Natural killer cell (primary cell): ENCODE data around the gene TBL1Y. TPM values are rescaled to one million over a fixed set of nuclear protein-coding genes. Genes with fewer than 3 reads are reported as not detected.

Experiments used
- ATAC-seq, 3 donors: fragments of 150-1000 bp in 2 of 3; fragments of 200-7000 bp in 1 of 3; cut with Tn5 transposase; 1 replicate in 1 of 3; 2 replicates in 2 of 3; pipeline ENCODE4 v1.10.0; 2021; ENCODE audit warnings: mild to moderate bottlenecking in 2 of 3, moderate library complexity in 2 of 3
- DNase-seq, 2 donors: peaks; one replicate each; pipeline versions ENCODE4 v3.0.0 to v3.0.0-alpha.2; 2013 to 2021; ENCODE audit warnings: mixed read lengths in 1 of 2
- H3K27ac ChIP-seq: one replicate; pipeline ENCODE4 v1.5.1; 2013; ENCODE audit warnings: mild to moderate bottlenecking, low read length
- H3K27me3 ChIP-seq: one replicate; pipeline ENCODE4 v1.6.1; 2013; ENCODE audit warnings: low read length; ENCODE audit not compliant: control insufficient read depth, insufficient read depth
- H3K36me3 ChIP-seq: one replicate; pipeline ENCODE4 v1.6.1; 2013; ENCODE audit warnings: low read length; ENCODE audit not compliant: control insufficient read depth, insufficient read depth
- H3K4me1 ChIP-seq: one replicate; pipeline ENCODE4 v1.6.1; 2013; ENCODE audit warnings: low read length; ENCODE audit not compliant: control insufficient read depth, insufficient read depth
- H3K4me3 ChIP-seq: one replicate; pipeline ENCODE4 v1.5.1; 2013; ENCODE audit warnings: low read length
- H3K9me3 ChIP-seq: one replicate; pipeline ENCODE4 v1.6.1; 2013; ENCODE audit warnings: low read length; ENCODE audit not compliant: control insufficient read depth, insufficient read depth
- H3K27ac Mint-ChIP-seq, 2 donors: one replicate each; pipeline ENCODE4 v1.8.0; 2022; ENCODE audit warnings: mild to moderate bottlenecking in 2 of 2, mixed read lengths in 2 of 2, moderate library complexity in 1 of 2
- H3K27me3 Mint-ChIP-seq, 2 donors: one replicate each; pipeline ENCODE4 v1.8.0; 2022; ENCODE audit warnings: low read depth in 2 of 2, mixed read lengths in 2 of 2
- H3K36me3 Mint-ChIP-seq: one replicate; pipeline ENCODE4 v1.8.0; 2022; ENCODE audit warnings: mixed read lengths
- H3K4me1 Mint-ChIP-seq, 2 donors: one replicate each; pipeline ENCODE4 v1.8.0; 2022; ENCODE audit warnings: mixed read lengths in 2 of 2
- H3K4me3 Mint-ChIP-seq: one replicate; pipeline ENCODE4 v1.8.0; 2022; ENCODE audit warnings: mild to moderate bottlenecking, moderate library complexity, mixed read lengths
- H3K9me3 Mint-ChIP-seq, 2 donors: one replicate each; pipeline ENCODE4 v1.8.0; 2022; ENCODE audit warnings: mixed read lengths in 2 of 2
- WGBS: methylation state at CpG from one replicate; pipeline ENCODE4 v1.1.7; 2013; ENCODE audit warnings: missing lambda C conversion rate; ENCODE audit not compliant: insufficient coverage; 5-methylcytosine and 5-hydroxymethylcytosine counted together
- intact Hi-C: fragments of 100-400 bp; cut with micrococcal nuclease; formaldehyde crosslinking; loops from one replicate; pipeline ENCODE4 v1.14.2; 2022
- total RNA-seq, 4 donors: library from RNA; stranded (reverse); fragments of 120-200 nt in 1 of 4; gene quantifications; one replicate each; pipeline versions ENCODE4 v1.2.3 to v1.2.4, GENCODE V29; 2013 to 2022
- TF ChIP-seq, protein P1 (sequence below): fragments of 200-600 bp; IDR thresholded peaks from one replicate; pipeline ENCODE4 v1.8.0; 2022; ENCODE audit warnings: antibody characterized with exemption

The TBL1Y gene
- total RNA-seq, 3 donors from 2014 or later (not counting 1 experiment from before 2014, with no cell fraction given), result not detected

GRCh38 chrY:7017244-7018080 lies 107.0 kb downstream of the TBL1Y start:
- no peak for ATAC-seq
- Histone ChIP-seq H3K27ac (no peak overlapping the region), H3K4me3 (no peak overlapping the region), H3K27me3 (no peaks in the 10 kb centered on the region), H3K9me3 (no peaks in the 10 kb centered on the region), H3K36me3 (no peaks in the 10 kb centered on the region), H3K4me1 (no peaks in the 10 kb centered on the region)
- Mint-ChIP-seq H3K4me1 (no peaks in the 10 kb centered on the region), H3K4me3 (no peak overlapping the region), H3K27me3 (no peaks in the 10 kb centered on the region), H3K36me3 (no peaks in the 10 kb centered on the region), H3K9me3 (no peaks in the 10 kb centered on the region), H3K27ac (no peak overlapping the region)
- TF ChIP-seq, protein P1, sequence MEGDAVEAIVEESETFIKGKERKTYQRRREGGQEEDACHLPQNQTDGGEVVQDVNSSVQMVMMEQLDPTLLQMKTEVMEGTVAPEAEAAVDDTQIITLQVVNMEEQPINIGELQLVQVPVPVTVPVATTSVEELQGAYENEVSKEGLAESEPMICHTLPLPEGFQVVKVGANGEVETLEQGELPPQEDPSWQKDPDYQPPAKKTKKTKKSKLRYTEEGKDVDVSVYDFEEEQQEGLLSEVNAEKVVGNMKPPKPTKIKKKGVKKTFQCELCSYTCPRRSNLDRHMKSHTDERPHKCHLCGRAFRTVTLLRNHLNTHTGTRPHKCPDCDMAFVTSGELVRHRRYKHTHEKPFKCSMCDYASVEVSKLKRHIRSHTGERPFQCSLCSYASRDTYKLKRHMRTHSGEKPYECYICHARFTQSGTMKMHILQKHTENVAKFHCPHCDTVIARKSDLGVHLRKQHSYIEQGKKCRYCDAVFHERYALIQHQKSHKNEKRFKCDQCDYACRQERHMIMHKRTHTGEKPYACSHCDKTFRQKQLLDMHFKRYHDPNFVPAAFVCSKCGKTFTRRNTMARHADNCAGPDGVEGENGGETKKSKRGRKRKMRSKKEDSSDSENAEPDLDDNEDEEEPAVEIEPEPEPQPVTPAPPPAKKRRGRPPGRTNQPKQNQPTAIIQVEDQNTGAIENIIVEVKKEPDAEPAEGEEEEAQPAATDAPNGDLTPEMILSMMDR, result no peak
- 75% methylated on average over 1 of the region's 6 CpGs for WGBS
- intact Hi-C loops, result no loop called here
- DNase-seq, result no peak

DNA sequence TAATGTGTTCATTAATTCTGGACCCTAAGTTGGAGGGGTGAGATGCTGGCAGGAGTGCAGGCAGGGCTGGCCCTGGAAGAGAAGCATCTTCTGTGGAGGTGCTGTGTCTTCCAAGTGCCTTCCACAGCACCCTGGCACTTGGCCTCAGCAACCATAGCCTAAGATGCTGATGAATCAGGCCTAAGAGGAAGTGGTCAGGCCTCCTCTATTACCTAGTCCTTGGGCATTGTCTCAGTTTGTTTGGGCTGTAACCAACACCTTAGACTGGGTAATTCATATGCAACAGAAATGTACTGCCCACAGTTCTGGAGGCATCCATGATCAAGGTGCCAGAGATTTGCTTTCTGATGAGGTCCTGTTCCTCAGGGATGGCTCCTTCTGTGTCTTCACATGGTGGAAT lies 128.5 kb downstream of the TBL1Y start:
- Mint-ChIP-seq H3K4me3 (no peak overlapping the region), H3K27ac (peak overlapping the region in 1 of 2 donors; percentile 74), H3K36me3 (no peaks in the 10 kb centered on the region), H3K9me3 (no peaks in the 10 kb centered on the region), H3K4me1 (peaks cover 0 to 34% of the 10 kb centered on the region in 2 donors), H3K27me3 (no peaks in the 10 kb centered on the region)
- Histone ChIP-seq H3K27ac (no peak overlapping the region), H3K4me1 (peaks cover 40% of the 10 kb centered on the region), H3K36me3 (no peaks in the 10 kb centered on the region), H3K9me3 (no peaks in the 10 kb centered on the region), H3K27me3 (no peaks in the 10 kb centered on the region), H3K4me3 (no peak overlapping the region)
- no peak for DNase-seq
- TF ChIP-seq, protein P1, result no peak
- peak in 1 of 3 donors; percentile 21 for ATAC-seq
- intact Hi-C loops, result no loop called here

- Mint-ChIP-seq H3K36me3 (no peaks in the 10 kb centered on the region), H3K27me3 (peaks cover 0 to 4% of the 10 kb centered on the region in 2 donors), H3K4me3 (no peak overlapping the region), H3K9me3 (no peaks in the 10 kb centered on the region), H3K4me1 (peaks cover 0 to 34% of the 10 kb centered on the region in 2 donors), H3K27ac (peak overlapping the region in 1 of 2 donors; percentile 86)
- Histone ChIP-seq H3K4me1 (peaks cover 40% of the 10 kb centered on the region), H3K36me3 (no peaks in the 10 kb centered on the region), H3K9me3 (no peaks in the 10 kb centered on the region), H3K27ac (peak overlapping the region; percentile 59), H3K4me3 (no peak overlapping the region), H3K27me3 (no peaks in the 10 kb centered on the region)
- peak; percentile 37 to 58 for DNase-seq
- intact Hi-C loops, result no loop called here
- TF ChIP-seq, protein P1, result no peak
- 35% methylated on average over 3 of the region's 5 CpGs for WGBS
- peak in 2 of 3 donors; percentile 81 to 82 for ATAC-seq
Observed at GRCh38 chrY:7040662-7041061, 130.2 kb downstream of the TBL1Y start.
